AG09319 (cell line): ENCODE results near the gene TMEM161B.
"Not testable (repeated sequence)": the region's sequence is repeated elsewhere in the genome, so short reads cannot be mapped to it uniquely, and the experiment has no call there.

Experiments used
- DNase-seq: peaks from one replicate; pipeline ENCODE4 v3.0.0-alpha.2; 2010; ENCODE audit warnings: low read depth; ENCODE audit errors: extremely low read depth
- TF ChIP-seq, protein P1 (sequence below): IDR thresholded peaks from 2 replicates; pipeline ENCODE4 v1.5.1; 2011; ENCODE audit warnings: low read depth, mild to moderate bottlenecking, inconsistent platforms, low read length, moderate library complexity

Gene TMEM161B

DNA sequence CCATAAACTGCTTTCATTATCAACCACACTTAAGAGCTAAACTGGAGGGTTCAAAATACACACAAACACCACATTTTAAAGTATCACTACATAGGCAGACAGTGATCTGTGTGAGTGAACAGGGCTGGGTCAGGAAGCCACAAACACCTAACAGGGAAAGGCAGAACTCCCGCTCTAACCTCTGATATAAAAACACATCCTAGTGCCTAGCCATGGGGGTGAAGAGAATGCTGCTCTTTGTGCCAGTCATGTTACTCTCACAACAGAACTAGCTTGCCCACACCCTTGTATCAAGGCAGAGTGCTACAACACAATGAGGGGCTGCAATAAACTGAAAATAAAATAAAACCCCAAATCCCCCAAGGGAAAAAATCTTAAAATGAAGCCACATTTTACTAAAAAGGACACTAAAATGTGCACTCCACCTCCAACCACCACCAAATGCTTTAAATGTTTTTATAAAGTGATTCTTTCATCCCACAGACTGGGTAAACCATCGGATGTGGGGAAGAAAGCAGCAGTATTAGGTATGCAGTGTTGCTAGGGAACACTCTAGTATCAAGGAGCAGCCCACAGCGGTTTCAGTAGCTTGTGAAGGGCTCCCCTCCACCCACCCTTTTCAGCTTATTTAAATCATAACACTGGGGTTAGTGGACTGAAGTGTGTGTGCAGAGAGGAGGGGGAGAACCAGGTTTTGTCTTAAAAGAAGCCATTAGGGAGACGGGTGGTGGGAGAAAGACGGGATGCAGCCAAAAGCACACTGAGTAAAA, 64.5 kb downstream of the TMEM161B start:
- TF ChIP-seq, protein P1, sequence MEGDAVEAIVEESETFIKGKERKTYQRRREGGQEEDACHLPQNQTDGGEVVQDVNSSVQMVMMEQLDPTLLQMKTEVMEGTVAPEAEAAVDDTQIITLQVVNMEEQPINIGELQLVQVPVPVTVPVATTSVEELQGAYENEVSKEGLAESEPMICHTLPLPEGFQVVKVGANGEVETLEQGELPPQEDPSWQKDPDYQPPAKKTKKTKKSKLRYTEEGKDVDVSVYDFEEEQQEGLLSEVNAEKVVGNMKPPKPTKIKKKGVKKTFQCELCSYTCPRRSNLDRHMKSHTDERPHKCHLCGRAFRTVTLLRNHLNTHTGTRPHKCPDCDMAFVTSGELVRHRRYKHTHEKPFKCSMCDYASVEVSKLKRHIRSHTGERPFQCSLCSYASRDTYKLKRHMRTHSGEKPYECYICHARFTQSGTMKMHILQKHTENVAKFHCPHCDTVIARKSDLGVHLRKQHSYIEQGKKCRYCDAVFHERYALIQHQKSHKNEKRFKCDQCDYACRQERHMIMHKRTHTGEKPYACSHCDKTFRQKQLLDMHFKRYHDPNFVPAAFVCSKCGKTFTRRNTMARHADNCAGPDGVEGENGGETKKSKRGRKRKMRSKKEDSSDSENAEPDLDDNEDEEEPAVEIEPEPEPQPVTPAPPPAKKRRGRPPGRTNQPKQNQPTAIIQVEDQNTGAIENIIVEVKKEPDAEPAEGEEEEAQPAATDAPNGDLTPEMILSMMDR: no peak
- DNase-seq: no peak

DNA sequence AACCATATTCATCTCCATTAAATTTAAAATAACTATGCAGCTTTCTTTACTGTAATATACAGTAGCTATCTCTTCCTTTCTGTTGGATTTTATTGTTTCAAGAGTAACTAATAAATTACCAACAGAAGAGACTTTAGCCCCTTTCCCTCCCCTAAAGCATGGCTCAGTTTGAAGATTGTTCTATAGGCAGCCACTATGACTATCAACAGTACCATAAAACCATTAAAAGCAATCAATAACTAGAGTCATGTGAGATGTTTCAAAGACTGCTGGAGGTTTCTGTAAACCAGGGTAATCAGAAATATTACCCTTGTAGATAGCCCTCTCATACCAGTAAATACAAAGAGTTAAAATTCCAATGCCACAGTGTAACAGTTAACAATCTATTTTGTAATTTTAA, 73.0 kb downstream of the TMEM161B start:
- TF ChIP-seq, protein P1: no peak
- no peak for DNase-seq

DNA sequence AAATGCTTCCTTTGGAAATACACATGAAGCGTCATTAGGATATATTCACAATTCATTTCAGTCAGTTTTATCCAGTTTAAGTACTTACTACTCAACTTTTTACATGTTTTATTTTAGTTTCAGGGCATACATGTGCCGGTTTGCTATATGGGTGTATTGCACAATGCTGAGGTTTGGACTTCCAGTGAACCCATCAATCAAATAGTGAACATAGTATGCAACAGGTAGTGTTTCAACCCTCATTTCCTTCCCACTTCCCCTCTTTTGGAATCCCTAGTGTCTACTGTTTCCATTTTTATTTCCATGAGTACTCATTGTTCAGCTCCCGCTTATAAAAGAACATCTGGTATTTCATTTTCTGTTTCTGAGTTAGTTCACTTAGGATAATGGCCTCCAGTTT, 74.7 kb downstream of the TMEM161B start:
- DNase-seq: no peak
- TF ChIP-seq, protein P1: no peak

DNA sequence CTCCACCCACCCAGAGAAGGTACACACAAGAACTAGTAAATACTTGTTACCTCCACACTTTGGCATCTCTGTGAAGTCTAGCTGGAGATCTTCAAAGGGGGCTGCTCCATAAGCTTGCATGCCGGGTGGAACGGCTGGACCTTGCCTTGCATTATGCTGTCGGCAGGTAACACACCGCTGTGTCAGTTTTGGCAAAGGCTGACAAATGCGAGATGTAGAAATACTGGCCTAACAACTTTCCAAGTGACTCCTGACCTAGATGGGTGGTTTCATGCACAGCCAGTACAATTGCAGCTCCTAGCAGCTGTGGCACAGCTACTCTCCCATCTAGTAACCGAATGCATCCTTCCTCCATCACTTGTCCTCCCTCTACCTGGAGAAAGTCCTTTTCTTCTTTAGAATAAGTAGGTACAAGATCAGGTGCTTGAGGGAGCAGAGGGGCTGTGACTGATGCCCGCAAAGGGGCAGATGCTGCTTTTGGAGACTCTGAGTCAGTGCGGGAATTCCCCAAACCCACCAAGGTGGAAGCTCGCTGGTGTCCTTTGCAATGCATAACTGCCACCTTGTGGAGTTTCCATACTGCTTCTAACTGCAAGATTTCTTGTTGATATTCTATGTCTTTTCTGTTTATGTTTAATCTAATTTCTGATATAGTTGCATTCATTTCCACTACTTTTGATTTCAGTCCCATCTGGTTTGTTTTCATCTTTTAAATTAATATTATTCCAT, 78.4 kb downstream of the TMEM161B start:
- DNase-seq: no peak
- TF ChIP-seq, protein P1: no peak

DNA sequence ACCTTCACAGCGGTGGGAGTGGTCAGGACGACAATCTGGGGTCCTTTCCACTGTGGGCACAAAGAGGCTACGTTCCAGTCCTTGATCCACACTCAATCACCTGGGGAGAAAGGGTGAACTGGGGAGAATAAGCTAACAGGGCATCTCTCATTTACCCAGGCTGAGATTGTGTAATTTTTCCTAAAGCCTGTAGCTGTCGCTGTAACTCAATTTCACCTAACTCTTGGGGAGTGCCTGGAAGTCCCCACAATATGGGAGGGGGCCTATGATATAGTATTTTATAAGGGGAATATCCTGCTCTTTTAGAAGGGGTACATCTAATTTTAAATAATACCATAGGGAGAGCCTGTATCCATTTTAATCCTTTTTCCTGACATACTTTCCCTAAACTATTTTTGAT, 79.2 kb downstream of the TMEM161B start:
- DNase-seq: not testable (repeated sequence)

DNA sequence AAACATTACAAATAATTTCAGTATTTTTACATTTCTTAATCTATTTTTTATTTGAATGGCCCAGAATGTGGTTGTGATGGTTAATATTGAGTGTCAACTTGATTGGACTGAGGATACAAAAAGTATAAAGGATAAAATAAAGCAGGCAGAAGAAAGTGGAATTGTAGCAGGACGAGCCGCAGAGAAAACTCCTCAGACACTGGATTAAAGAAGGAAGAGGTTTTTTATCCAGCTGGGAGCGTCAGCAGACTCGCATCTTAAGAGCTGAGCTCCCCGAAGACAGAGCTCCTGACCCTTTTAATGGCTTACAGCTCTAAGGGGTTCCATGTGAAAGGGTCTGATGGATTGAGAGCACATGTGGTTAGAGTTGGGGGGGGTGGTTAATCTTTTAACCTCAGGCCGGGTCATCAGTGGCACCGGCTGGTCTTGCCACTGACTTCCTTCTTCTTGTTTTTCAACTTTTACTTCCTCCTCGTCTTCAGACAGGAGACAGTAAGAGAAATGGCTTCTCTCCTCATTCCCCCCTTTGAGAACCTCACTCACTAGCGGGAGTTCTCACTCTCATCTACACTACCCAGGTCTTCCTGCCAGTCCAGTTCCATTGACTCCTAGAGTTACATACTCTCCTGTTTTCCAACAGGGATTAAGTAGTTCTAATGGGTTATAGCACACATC, 80.0 kb downstream of the TMEM161B start:
- no peak for DNase-seq
- TF ChIP-seq, protein P1: no peak

DNA sequence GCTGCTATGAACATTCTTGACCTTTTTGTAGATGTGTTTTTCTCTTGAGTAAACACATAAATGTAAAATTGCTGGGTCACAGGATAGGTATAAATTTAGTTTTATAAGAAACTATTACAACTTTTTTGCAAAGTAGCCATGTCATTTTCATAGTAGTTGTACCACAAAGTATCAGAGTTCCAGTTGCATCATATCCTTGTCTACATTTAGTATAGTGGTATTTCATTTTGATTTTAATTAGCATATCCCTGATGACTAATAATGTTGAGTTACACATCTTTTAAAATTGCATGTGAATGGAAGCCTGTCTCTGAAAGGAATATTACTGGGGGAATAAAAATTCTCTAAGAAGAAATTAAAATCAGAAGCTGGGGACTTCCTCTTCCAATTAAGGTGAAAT, 85.4 kb downstream of the TMEM161B start:
- no peak for DNase-seq

DNA sequence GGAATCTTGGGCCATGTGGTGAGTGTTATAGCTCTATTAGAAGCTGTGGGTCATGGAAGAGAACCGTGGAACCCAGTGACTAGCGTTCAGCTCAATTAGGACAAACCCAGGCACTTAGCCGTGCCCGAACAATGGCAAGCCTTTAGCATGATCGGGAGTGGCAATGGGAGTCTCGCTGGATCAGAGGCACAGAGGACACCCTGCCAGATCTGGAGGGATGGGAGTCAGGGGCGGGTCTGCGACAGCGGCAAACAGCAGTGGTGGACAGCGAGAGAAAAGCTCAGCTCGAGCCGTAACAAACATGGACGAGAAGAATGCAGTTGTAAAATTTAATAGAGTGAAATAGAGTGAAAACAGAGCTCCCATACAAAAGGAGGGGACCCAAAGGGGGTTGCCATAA, 91.2 kb downstream of the TMEM161B start:
- not testable (repeated sequence) for DNase-seq

More for the DNA sequence above, 85.4 kb downstream of the TMEM161B start:
- TF ChIP-seq, protein P1: no peak
